Stimulated activated CD8-positive, alpha-beta memory T cell treated with anti-CD3 and anti-CD28 coated beads, Interleukin-15, amount 100 ng/mL, for 1 hour (primary cell): ENCODE data around the gene PTPRJ.

Experiments
- DNase-seq: peaks from one replicate; pipeline ENCODE4 v3.0.0-alpha.2; 2020; ENCODE audit warnings: low read depth

PTPRJ gene

GRCh38 chr11:48066881-48067800 lies 86.8 kb downstream of the PTPRJ start:
- DNase-seq = no peak

- no peak for DNase-seq
These were observed 92.9 kb downstream of the PTPRJ start for GRCh38 chr11:48073031-48073861.

GRCh38 chr11:48074425-48075181 lies 94.2 kb downstream of the PTPRJ start:
- DNase-seq = no peak

GRCh38 chr11:48075637-48076036 lies 95.3 kb downstream of the PTPRJ start:
- DNase-seq = no peak

- no peak for DNase-seq
These were observed 96.9 kb downstream of the PTPRJ start for GRCh38 chr11:48077251-48077650.

GRCh38 chr11:48078689-48079088 lies 98.3 kb downstream of the PTPRJ start:
- no peak for DNase-seq

- no peak for DNase-seq
These were observed 99.2 kb downstream of the PTPRJ start for GRCh38 chr11:48079596-48079995.

- DNase-seq = no peak
These were observed 100.0 kb downstream of the PTPRJ start for GRCh38 chr11:48080301-48080861.

- no peak for DNase-seq
These were observed 101.0 kb downstream of the PTPRJ start for GRCh38 chr11:48081151-48082010.

GRCh38 chr11:48082771-48083170 lies 102.4 kb downstream of the PTPRJ start:
- no peak for DNase-seq

GRCh38 chr11:48083421-48083820 lies 103.1 kb downstream of the PTPRJ start:
- DNase-seq = no peak

GRCh38 chr11:48085688-48086087 lies 105.3 kb downstream of the PTPRJ start:
- DNase-seq = no peak

GRCh38 chr11:48087422-48087821 lies 107.1 kb downstream of the PTPRJ start:
- DNase-seq = no peak

- no peak for DNase-seq
These were observed 107.8 kb downstream of the PTPRJ start for GRCh38 chr11:48087974-48088681.

- no peak for DNase-seq
These were observed 108.3 kb downstream of the PTPRJ start for GRCh38 chr11:48088682-48089050.

- no peak for DNase-seq
These were observed 109.8 kb downstream of the PTPRJ start for GRCh38 chr11:48090174-48090573.

GRCh38 chr11:48091426-48092102 lies 111.2 kb downstream of the PTPRJ start:
- DNase-seq = no peak

- DNase-seq = no peak
These were observed 113.0 kb downstream of the PTPRJ start for GRCh38 chr11:48093323-48093722.

- no peak for DNase-seq
These were observed 113.7 kb downstream of the PTPRJ start for GRCh38 chr11:48093795-48094642.
